Measurements from ENCODE around the gene KRTAP10-1.

KRTAP10-1 gene

DNA sequence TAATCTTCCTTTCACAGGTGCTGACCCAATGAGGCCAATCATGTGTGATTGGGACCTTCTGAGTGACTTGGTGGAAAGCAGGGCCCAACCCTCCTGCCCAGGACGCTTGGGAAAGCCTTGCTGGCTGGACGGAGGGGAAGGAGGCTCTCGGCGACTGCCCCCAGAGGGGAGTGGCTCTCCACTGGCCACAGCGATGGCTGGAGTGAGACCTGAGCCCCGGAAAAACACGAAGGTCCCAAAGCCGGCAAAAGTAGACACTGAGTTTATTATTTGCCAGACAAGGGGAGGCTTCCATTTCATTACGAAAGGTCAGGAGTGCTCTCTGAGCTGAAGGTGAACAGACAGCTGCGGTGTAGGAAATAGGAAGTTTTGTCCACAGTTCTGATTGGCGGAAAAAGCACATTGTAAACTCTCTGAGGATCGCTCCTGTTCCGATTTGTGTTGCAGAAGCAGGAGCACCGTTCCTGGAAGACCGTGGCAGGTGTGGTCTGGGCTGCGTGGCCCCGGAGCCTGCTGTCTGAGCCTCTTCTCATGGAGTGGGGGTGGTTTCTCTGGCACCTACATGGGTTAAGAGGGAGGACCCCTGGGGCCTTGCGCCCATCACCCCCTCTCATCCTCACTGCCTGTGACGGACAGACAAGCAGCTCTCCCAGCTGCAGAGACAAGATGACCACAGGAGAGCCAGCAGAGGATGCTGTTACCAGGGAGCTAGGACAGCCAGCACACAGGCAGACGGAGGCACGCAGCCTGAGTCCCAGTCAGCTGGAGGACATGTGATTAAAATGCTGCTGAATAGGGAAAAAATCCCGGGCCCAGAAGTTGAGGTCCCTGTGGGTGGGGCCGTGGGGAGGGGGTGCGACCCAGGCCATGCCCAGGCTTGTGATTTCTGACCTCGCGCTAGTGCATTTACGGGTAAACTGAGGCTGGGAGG is 41.5 kb downstream of the KRTAP10-1 start:
- in situ Hi-C loops (cut with MboI; ENCODE audit: low pct_unique_long_range_greater_than_20kb, low sequenced_read_pairs) = no loop called here
- DNase-seq = no peak

DNA sequence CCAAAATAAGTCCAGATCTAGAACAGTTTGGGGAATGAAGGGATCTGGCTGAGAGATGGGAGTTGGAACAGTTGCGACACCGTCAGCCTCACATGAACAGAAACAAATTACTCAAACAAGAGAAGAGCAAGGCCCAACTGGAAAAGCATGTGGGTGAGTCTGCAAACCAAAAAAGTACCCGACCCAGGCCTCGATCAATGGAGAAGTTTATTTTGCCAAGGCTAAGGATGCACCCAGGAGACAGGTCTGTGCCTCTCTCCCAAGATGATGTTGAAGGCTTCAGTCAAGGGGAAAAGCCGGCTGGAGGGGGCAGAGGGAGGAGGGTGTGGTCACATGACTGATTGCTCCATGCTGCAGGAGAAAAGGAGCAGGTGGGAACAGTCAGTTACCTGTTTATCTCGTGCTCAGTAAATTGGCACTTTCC is 42.3 kb downstream of the KRTAP10-1 start:
- in situ Hi-C loops (cut with MboI; ENCODE audit: low pct_unique_long_range_greater_than_20kb, low sequenced_read_pairs) = no loop called here
- no peak for DNase-seq

DNA sequence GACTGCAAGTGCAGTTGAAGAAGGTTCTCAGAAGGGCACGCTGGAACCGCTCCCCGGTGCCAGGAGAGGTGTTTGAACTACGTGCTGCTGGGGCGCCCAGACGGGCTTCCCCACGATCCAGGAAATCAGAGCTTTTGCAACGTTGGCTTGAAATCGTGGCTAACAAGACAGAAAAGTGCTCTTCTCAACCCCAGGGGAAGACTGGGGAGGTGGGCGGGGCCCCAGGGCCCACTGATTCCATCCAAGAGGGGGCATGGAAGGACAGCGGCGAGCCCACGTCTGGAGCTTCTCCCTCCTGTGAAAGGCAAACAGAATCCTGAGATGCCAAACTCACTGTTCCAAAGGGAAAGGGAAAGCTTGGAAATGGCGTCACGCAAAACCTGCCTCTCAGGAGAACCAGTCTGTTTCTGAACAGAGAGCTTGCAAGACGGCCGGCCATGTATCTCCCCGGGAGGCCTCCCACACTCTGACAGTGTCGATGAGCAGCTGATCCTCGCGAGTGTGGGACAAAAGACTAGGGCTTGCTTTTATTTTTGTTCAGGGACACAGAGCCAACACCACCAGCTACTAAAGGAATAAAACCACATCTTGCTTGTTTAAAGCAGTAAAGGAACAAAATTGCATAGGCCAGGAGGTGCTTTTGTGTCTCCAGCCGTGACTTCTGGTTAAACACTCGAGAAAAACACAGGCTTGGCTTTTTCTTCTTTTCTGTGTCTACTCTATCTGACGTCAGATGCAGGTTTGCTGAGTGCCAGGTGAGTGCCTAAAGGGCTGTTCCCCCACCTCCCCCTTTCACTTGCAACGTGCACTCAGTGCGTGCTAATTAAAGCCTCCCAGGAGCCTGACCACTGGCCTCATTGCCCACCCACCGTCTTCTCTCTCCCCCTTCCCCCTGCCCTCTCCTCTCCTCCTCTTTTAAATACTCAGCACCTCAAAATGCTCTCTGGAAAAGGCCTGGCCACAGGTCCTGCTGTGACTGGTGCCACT is 43.1 kb downstream of the KRTAP10-1 start:
- in situ Hi-C loops (cut with MboI; ENCODE audit: low pct_unique_long_range_greater_than_20kb, low sequenced_read_pairs) = no loop called here

DNA sequence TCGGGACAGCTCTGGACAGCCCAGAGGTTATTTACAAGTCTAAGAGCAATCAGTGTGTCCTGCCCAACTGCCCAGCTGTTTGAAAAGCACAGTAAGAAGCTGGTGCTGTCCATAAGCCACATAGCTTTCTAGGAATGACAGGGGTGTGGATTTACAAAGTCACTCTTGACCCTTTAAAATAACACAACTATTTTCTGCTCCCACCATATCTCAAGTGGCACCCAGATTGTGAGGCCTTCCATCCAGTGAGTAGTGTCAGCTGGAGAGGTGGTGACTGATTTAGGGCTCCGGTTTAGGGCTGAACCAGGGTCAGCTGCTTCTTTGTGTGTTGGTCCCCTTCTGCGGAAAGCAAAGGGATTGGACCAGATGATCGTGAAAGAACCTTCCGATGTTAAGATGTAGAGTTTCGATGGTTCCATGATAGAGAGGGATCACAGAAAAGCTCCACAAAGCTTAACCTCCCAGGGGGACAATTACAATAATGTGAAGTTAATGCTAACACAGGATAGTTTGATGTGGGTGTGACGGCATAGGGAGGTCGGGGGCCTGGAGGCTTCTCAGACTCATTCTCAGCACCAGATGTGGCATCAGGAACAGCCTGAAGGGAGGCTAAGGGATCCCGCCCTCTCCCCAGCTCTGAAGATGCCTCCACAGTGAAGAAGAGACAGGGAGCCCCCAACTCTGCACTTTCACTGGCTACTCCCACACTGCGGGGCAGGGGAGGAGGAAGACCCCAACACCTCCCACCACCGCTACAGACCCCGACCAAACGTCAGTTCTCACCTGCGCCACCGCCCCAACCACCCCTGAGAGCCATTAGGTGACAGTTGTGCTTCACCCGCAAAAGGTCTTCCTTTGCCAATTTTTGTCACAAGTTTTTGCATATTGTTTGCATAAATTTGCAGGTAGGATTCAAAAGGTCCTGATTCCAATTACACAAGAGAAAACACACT is 44.1 kb downstream of the KRTAP10-1 start:
- no peak for DNase-seq
- in situ Hi-C loops (cut with MboI; ENCODE audit: low pct_unique_long_range_greater_than_20kb, low sequenced_read_pairs) = no loop called here

More for the DNA sequence above, 43.1 kb downstream of the KRTAP10-1 start:
- no peak for DNase-seq

DNA sequence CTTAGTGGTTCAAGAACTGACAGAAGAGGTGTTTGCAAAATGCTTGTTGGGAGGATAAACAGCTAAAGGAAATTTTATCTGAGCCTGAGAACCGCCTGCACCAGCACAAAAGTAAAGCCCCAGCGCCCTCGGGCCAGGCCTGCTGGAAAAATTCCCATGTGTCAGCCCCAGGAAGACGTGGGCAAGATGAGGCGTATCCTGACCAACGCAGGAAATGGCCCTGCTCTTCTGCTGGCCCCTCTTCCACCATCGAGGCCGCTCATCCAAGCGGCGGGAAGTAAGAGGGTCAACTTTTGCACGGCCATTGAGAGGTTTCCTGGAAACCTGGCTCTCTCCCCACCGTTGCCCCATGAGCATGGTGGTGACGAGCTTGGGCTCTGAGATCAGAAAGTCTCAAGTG is 45.0 kb downstream of the KRTAP10-1 start:
- in situ Hi-C loops (cut with MboI; ENCODE audit: low pct_unique_long_range_greater_than_20kb, low sequenced_read_pairs) = no loop called here

DNA sequence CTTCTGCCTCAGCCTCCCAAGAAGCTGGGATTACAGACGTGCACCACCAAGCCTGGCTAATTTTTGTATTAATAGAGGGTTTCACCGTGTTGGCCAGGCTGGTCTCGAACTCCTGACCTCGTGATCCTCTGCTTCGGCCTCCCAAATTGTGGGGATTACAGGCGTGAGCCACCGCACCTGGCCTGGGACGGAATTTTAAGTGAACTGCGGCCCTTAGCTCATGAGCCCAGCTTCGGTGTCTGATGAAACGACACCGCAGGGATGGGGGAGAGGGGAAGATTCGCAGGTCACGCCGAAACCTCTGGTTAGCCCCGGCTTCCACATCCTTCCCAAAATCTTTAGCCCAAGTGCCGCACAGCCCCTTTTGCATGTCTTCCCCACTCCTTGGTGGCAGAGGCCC is 45.6 kb downstream of the KRTAP10-1 start:
- DNase-seq = no peak
- in situ Hi-C loops (cut with MboI; ENCODE audit: low pct_unique_long_range_greater_than_20kb, low sequenced_read_pairs) = no loop called here

More for the DNA sequence above, 45.0 kb downstream of the KRTAP10-1 start:
- no peak for DNase-seq

DNA sequence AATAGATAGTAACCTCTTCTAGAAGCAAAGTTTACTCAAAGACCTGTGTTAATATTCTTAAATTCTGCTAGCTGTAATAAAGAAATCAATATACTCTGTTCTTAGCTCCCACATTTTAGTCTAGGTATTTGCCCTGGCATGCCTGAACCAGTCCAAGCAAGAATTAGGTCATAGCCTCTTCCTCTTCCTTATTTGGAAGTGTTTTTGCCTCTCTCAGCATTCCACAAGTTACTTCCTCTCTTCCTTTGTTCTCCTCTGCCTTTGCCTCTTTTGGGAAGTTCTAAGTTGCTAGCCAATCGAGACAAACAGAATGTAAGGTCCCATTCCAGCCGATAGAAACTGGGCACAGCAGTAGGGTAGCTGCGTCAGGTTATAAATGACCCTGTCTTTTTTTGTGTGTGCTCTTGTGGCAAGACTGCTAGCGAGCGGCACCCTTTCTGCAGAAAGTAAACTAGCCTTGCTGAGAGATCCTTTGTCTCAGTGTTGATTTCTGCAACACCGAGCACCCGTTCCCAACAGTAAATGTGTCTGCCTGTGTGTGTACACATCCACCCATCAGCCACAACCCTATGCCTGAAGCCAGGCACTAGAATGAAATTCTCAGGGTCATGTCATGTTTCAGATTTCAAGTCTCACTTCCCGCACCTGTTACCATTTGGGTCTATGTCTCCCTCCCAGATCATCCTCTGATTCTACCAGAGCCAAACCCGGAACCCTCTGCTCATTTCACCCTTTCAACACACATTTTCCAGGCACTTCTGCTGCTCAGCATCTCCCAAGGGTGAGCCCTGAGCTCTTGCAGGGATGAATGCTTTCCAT is 47.2 kb downstream of the KRTAP10-1 start:
- in situ Hi-C loops (cut with MboI; ENCODE audit: low pct_unique_long_range_greater_than_20kb, low sequenced_read_pairs) = no loop called here
- peak; percentile 47 for DNase-seq

DNA sequence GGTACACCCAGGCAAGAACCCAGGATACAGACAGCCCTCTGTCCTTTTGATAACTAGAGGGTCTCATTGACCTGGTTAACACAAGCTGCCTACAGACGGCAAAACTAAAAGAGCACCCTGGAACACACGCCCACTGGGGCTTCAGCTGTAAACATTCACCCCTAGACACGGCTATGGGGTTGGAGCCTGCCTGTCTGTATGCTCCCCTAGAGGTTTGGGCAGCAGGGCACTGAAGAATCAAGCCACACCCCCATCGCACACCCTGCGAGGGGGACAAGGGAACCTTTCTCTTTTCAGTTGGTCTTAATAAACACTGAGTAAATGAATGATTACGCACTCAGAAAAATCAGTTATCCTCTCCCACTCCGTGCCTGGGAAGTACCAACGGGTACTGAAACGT is 49.2 kb downstream of the KRTAP10-1 start:
- DNase-seq = no peak
- in situ Hi-C loops (cut with MboI; ENCODE audit: low pct_unique_long_range_greater_than_20kb, low sequenced_read_pairs) = no loop called here

- no peak for DNase-seq
- in situ Hi-C loops (cut with MboI; ENCODE audit: low pct_unique_long_range_greater_than_20kb, low sequenced_read_pairs) = no loop called here
Measured at GRCh38 chr21:44490405-44490804, 49.6 kb downstream of the KRTAP10-1 start.

DNA sequence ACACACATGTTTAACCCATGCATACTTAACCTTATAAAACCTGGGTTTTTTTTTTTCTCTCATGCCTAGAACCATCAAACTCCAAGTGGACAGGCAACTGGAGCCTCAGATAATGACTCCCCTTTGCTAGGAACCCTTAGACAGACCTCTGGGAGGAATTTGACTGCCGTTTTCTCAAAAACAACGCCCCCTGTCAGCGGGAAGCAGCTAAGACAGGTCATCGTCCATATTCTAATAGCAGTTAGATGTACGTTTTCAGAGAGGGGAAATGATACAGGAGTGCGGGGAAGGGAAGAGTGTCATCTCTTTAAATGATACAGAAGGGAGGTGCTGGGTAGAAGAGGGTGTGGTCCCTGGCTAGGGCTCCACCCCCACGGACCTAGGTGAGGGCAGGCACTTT is 50.0 kb downstream of the KRTAP10-1 start:
- in situ Hi-C loops (cut with MboI; ENCODE audit: low pct_unique_long_range_greater_than_20kb, low sequenced_read_pairs) = no loop called here
- peak; percentile 26 for DNase-seq
